HUES64 (cell line): Measurements from ENCODE around the gene SSTR3.

Experiments used
- H3K27ac ChIP-seq: 2 replicates; pipeline ENCODE4 v1.7.0; 2013; ENCODE audit warnings: low read depth, low read length, inconsistent platforms
- H3K27me3 ChIP-seq: 2 replicates; pipeline ENCODE4 v1.6.1; 2013; ENCODE audit warnings: mild to moderate bottlenecking, low read length; ENCODE audit not compliant: insufficient read depth
- H3K36me3 ChIP-seq: 2 replicates; pipeline ENCODE4 v1.6.1; 2013; ENCODE audit warnings: mild to moderate bottlenecking, low read length; ENCODE audit not compliant: insufficient read depth
- H3K4me1 ChIP-seq: 2 replicates; pipeline ENCODE4 v1.6.1; 2013; ENCODE audit warnings: mild to moderate bottlenecking, low read length, moderate library complexity; ENCODE audit not compliant: insufficient read depth
- H3K4me3 ChIP-seq: 2 replicates; pipeline ENCODE4 v1.5.1; 2013; ENCODE audit warnings: mild to moderate bottlenecking, low read length, moderate library complexity
- H3K9ac ChIP-seq: 2 replicates; pipeline ENCODE4 v1.6.1; 2013; ENCODE audit warnings: mild to moderate bottlenecking, low read depth, low read length
- H3K9me3 ChIP-seq: 2 replicates; pipeline ENCODE4 v1.6.1; 2013; ENCODE audit warnings: low read depth, low read length; ENCODE audit not compliant: insufficient read depth
- WGBS: fragments of 150-250, 120-280 bp; methylation state at CpG from one replicate; pipeline ENCODE4 v1.1.7; 2013; ENCODE audit warnings: missing lambda C conversion rate; 5-methylcytosine and 5-hydroxymethylcytosine counted together

SSTR3 gene

GRCh38 chr22:37231406-37232139, 19.3 kb upstream of the SSTR3 start:
- Histone ChIP-seq H3K9me3 (no peaks in the 10 kb centered on the region), H3K27ac (no peak overlapping the region), H3K9ac (no peak overlapping the region), H3K4me3 (no peak overlapping the region), H3K36me3 (no peaks in the 10 kb centered on the region), H3K27me3 (no peaks in the 10 kb centered on the region), H3K4me1 (no peaks in the 10 kb centered on the region)
- whole genome bisulfite sequencing, result 88% methylated on average over 21 of the region's 21 CpGs

GRCh38 chr22:37230673-37231405, 18.6 kb upstream of the SSTR3 start:
- Histone ChIP-seq H3K27me3 (no peaks in the 10 kb centered on the region), H3K4me3 (no peak overlapping the region), H3K4me1 (no peaks in the 10 kb centered on the region), H3K36me3 (no peaks in the 10 kb centered on the region), H3K27ac (no peak overlapping the region), H3K9me3 (no peaks in the 10 kb centered on the region), H3K9ac (no peak overlapping the region)
- WGBS, result 87% methylated on average over 14 of the region's 14 CpGs

- Histone ChIP-seq H3K4me1 (no peaks in the 10 kb centered on the region), H3K9me3 (no peaks in the 10 kb centered on the region), H3K4me3 (no peak overlapping the region), H3K27ac (no peak overlapping the region), H3K27me3 (no peaks in the 10 kb centered on the region), H3K36me3 (no peaks in the 10 kb centered on the region), H3K9ac (no peak overlapping the region)
- 72% methylated on average over 5 of the region's 8 CpGs for WGBS
These were observed 17.8 kb upstream of the SSTR3 start for GRCh38 chr22:37229805-37230672.

GRCh38 chr22:37229012-37229804, 16.9 kb upstream of the SSTR3 start:
- Histone ChIP-seq H3K4me1 (no peaks in the 10 kb centered on the region), H3K27ac (no peak overlapping the region), H3K9ac (no peak overlapping the region), H3K27me3 (no peaks in the 10 kb centered on the region), H3K9me3 (no peaks in the 10 kb centered on the region), H3K4me3 (no peak overlapping the region), H3K36me3 (no peaks in the 10 kb centered on the region)
- WGBS, result 85% methylated on average over 7 of the region's 7 CpGs

GRCh38 chr22:37228106-37229011, 16.1 kb upstream of the SSTR3 start:
- H3K36me3 ChIP-seq, result no peaks in the 10 kb centered on the region
- H3K9me3 ChIP-seq, result no peaks in the 10 kb centered on the region
- H3K9ac ChIP-seq, result no peak overlapping the region
- H3K27ac ChIP-seq, result no peak overlapping the region
- WGBS, result 86% methylated on average over 20 of the region's 20 CpGs
- no peaks in the 10 kb centered on the region for H3K27me3 ChIP-seq
- no peak overlapping the region for H3K4me3 ChIP-seq
- no peaks in the 10 kb centered on the region for H3K4me1 ChIP-seq

GRCh38 chr22:37226514-37226913, 14.2 kb upstream of the SSTR3 start:
- H3K4me3 ChIP-seq, result no peak overlapping the region
- H3K27ac ChIP-seq, result no peak overlapping the region
- no peak overlapping the region for H3K9ac ChIP-seq
- no peaks in the 10 kb centered on the region for H3K36me3 ChIP-seq
- no peaks in the 10 kb centered on the region for H3K4me1 ChIP-seq
- 97% methylated on average over 14 of the region's 14 CpGs for WGBS
- no peaks in the 10 kb centered on the region for H3K9me3 ChIP-seq
- no peaks in the 10 kb centered on the region for H3K27me3 ChIP-seq

- Histone ChIP-seq H3K4me1 (no peaks in the 10 kb centered on the region), H3K27me3 (no peaks in the 10 kb centered on the region), H3K9ac (no peak overlapping the region), H3K36me3 (no peaks in the 10 kb centered on the region), H3K4me3 (no peak overlapping the region), H3K9me3 (no peaks in the 10 kb centered on the region), H3K27ac (no peak overlapping the region)
- whole genome bisulfite sequencing, result 95% methylated on average over 4 of the region's 4 CpGs
These were observed 13.8 kb upstream of the SSTR3 start for GRCh38 chr22:37226087-37226486.

- no peaks in the 10 kb centered on the region for H3K4me1 ChIP-seq
- H3K9me3 ChIP-seq, result no peaks in the 10 kb centered on the region
- H3K9ac ChIP-seq, result no peak overlapping the region
- H3K27ac ChIP-seq, result no peak overlapping the region
- H3K4me3 ChIP-seq, result no peak overlapping the region
- no peaks in the 10 kb centered on the region for H3K27me3 ChIP-seq
- WGBS, result 84% methylated on average over 8 of the region's 8 CpGs
- H3K36me3 ChIP-seq, result no peaks in the 10 kb centered on the region
These were observed 13.2 kb upstream of the SSTR3 start for GRCh38 chr22:37225481-37225880.

- Histone ChIP-seq H3K4me1 (no peaks in the 10 kb centered on the region), H3K9me3 (no peaks in the 10 kb centered on the region), H3K27ac (no peak overlapping the region), H3K27me3 (no peaks in the 10 kb centered on the region), H3K9ac (no peak overlapping the region), H3K4me3 (no peak overlapping the region), H3K36me3 (no peaks in the 10 kb centered on the region)
- 70% methylated on average over 8 of the region's 8 CpGs for WGBS
These were observed 12.6 kb upstream of the SSTR3 start for GRCh38 chr22:37224757-37225420.
